ENCODE measurements around the gene TIGIT. TPM values are rescaled to one million over a fixed set of nuclear protein-coding genes. Genes with fewer than 3 reads are reported as not detected.

Gene TIGIT
- total and polyA plus RNA-seq, 7 experiments from 2014 or later: 0.63 to 14.9 (median 2.8) TPM

DNA sequence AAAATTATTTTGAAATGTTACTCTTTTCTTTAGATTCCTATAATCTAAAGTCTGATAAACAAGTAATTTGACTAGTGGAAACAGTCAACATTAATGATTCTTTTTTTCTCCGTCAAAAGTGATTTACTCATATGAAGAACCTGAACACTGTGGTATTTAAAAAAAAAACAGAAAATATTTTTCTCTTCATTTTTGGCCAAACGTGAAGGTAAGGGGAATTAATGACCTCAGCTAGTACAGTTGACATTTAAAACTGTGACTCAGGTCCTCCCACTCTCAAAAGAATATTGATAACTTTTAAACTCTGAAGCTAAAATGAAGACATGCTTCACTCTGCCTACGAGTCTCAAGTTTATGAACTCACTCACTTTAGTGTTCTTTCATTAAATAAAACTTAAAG lies 34.5 kb downstream of the TIGIT start:
- intact Hi-C loops (cut with micrococcal nuclease): loop anchor here in 1 of 2 donors (2.0 to 5.0 kb wide), 2 partner anchors 20 to 106 kb away; no protein-coding TSS in a partner anchor
- Histone ChIP-seq H3K27ac (ENCODE audit: low read depth, low read length) (no peak overlapping the region), H3K27me3 (ENCODE audit: control insufficient read depth in 2 of 2, insufficient read depth in 2 of 2, low read length in 2 of 2) (no peaks in the 10 kb centered on the region), H3K4me1 (ENCODE audit: control insufficient read depth in 2 of 2, insufficient read depth in 2 of 2, low read length in 2 of 2) (peaks cover 0 to 38% of the 10 kb centered on the region in 2 donors), H3K36me3 (ENCODE audit: control insufficient read depth in 2 of 3, insufficient read depth in 3 of 3, low read length in 3 of 3) (no peaks in the 10 kb centered on the region), H3K4me3 (ENCODE audit: low read length) (no peak overlapping the region), H3K9me3 (ENCODE audit: control insufficient read depth in 2 of 3, low read length in 3 of 3) (no peaks in the 10 kb centered on the region)
- no peaks in the 10 kb centered on the region for H3K27me3 Mint-ChIP-seq
- peaks cover 0 to 45% (median 8%) of the 10 kb centered on the region in 7 donors for H3K4me1 Mint-ChIP-seq
- peak overlapping the region in 1 of 10 donors; percentile 8 for H3K4me3 Mint-ChIP-seq
- DNase-seq: no peak
- H3K9me3 Mint-ChIP-seq: peaks cover 0 to 8% (median 0%) of the 10 kb centered on the region in 11 donors
- ChIA-PET CTCF (no interaction called here), POLR2A (interaction anchor here (0.8 kb wide), 1 partner anchor 9 kb away, joined by 4 read pairs; no protein-coding TSS in a partner anchor)
- peak overlapping the region in 1 of 9 donors; percentile 69 for H3K27ac Mint-ChIP-seq
- peaks cover 3 to 58% (median 33%) of the 10 kb centered on the region in 5 donors for H3K36me3 Mint-ChIP-seq
- no peak for ATAC-seq

DNA sequence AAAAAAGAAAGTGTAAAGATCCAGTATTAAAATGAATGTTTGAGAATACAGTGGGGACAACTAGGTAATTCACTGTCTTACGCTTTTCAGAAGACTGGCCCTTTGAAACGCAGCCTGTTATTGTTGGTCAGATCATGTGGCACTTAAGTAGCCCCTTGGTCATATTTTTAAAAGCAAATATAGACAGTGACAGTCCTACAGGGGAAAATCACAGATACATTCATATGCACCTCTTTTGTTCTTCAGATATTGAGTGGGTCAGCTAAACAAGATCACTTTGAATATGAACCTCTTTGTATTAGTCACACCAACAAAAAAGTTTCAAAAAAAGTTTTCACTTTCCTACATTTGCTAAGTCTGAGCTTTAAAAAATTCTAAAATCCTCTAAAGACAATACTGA lies 36.0 kb downstream of the TIGIT start:
- no peak overlapping the region for H3K27ac Mint-ChIP-seq
- DNase-seq: no peak
- H3K4me3 Mint-ChIP-seq: no peak overlapping the region
- Histone ChIP-seq H3K27ac (ENCODE audit: low read depth, low read length) (no peak overlapping the region), H3K4me1 (ENCODE audit: control insufficient read depth in 2 of 2, insufficient read depth in 2 of 2, low read length in 2 of 2) (peaks cover 0 to 42% of the 10 kb centered on the region in 2 donors), H3K36me3 (ENCODE audit: control insufficient read depth in 2 of 3, insufficient read depth in 3 of 3, low read length in 3 of 3) (no peaks in the 10 kb centered on the region), H3K9me3 (ENCODE audit: control insufficient read depth in 2 of 3, low read length in 3 of 3) (no peaks in the 10 kb centered on the region), H3K4me3 (ENCODE audit: low read length) (no peak overlapping the region), H3K27me3 (ENCODE audit: control insufficient read depth in 2 of 2, insufficient read depth in 2 of 2, low read length in 2 of 2) (no peaks in the 10 kb centered on the region)
- no peak for ATAC-seq
- H3K9me3 Mint-ChIP-seq: peaks cover 0 to 8% (median 0%) of the 10 kb centered on the region in 11 donors
- ChIA-PET CTCF (no interaction called here), POLR2A (no interaction called here)
- intact Hi-C loops (cut with micrococcal nuclease): loop anchor here in 1 of 2 donors (2.0 to 5.0 kb wide), 2 partner anchors 21 to 108 kb away; no protein-coding TSS in a partner anchor
- peaks cover 8 to 58% (median 37%) of the 10 kb centered on the region in 5 donors for H3K36me3 Mint-ChIP-seq
- peaks cover 0 to 34% (median 8%) of the 10 kb centered on the region in 7 donors for H3K4me1 Mint-ChIP-seq
- H3K27me3 Mint-ChIP-seq: no peaks in the 10 kb centered on the region

DNA sequence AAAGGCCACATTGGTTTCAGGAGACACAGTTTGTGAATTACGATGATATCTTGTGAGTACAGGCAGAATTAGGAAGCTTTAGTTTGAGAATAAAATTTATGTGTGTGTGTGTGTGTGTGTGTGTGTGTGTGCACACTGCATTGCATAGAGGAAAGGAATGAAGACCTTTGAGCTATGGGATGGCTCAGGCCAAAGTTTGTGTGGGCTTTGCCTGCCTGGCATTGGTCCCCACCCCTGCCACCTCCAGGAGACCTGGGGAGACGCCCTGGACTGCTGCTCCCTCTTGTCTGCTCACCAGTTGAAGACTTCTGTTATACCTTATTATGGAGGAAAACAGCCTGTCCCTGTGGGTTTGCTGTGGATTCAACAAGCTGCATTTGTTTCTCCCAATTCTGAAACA lies 37.2 kb downstream of the TIGIT start:
- Mint-ChIP-seq H3K4me1 (peaks cover 0 to 36% (median 10%) of the 10 kb centered on the region in 7 donors), H3K36me3 (peaks cover 8 to 63% (median 46%) of the 10 kb centered on the region in 5 donors), H3K27me3 (no peaks in the 10 kb centered on the region), H3K27ac (no peak overlapping the region), H3K9me3 (peaks cover 0 to 8% (median 0%) of the 10 kb centered on the region in 11 donors), H3K4me3 (no peak overlapping the region)
- DNase-seq (no peak), ATAC-seq (no peak)
- CTCF ChIA-PET: no interaction called here
- Histone ChIP-seq H3K27ac (ENCODE audit: low read depth, low read length) (no peak overlapping the region), H3K9me3 (ENCODE audit: control insufficient read depth in 2 of 3, low read length in 3 of 3) (no peaks in the 10 kb centered on the region), H3K4me1 (ENCODE audit: control insufficient read depth in 2 of 2, insufficient read depth in 2 of 2, low read length in 2 of 2) (peaks cover 0 to 42% of the 10 kb centered on the region in 2 donors), H3K4me3 (ENCODE audit: low read length) (no peak overlapping the region), H3K36me3 (ENCODE audit: control insufficient read depth in 2 of 3, insufficient read depth in 3 of 3, low read length in 3 of 3) (no peaks in the 10 kb centered on the region), H3K27me3 (ENCODE audit: control insufficient read depth in 2 of 2, insufficient read depth in 2 of 2, low read length in 2 of 2) (no peaks in the 10 kb centered on the region)
- POLR2A ChIA-PET: no interaction called here
- intact Hi-C loops (cut with micrococcal nuclease): no loop called here

DNA sequence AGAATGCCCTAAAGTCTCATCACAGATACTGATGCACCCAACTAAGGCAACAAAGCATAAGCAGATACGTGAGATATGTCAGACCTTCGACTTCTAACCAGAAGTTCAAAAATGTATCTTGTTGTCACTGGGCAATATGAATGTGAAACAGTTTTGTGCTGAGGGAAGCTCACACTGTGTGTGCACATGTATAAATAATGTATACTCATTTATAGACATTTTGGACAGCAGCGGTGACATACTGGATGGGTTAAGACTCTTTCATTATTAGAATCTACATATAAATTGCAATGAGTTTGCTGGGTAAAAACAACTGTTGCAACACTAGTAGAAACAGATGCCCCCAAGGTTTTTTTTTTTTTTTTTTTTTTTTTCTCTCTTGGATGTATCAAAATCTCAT lies 37.9 kb downstream of the TIGIT start:
- H3K36me3 Mint-ChIP-seq: peaks cover 8 to 64% (median 47%) of the 10 kb centered on the region in 5 donors
- no peak overlapping the region for H3K4me3 ChIP-seq (ENCODE audit: low read length)
- no peak overlapping the region for H3K4me3 Mint-ChIP-seq
- CTCF ChIA-PET: no interaction called here
- peaks cover 0 to 8% (median 0%) of the 10 kb centered on the region in 11 donors for H3K9me3 Mint-ChIP-seq
- H3K36me3 ChIP-seq (ENCODE audit: control insufficient read depth in 2 of 3, insufficient read depth in 3 of 3, low read length in 3 of 3): no peaks in the 10 kb centered on the region
- no peak overlapping the region for H3K27ac Mint-ChIP-seq
- ATAC-seq: no peak
- DNase-seq: no peak
- H3K27me3 Mint-ChIP-seq: no peaks in the 10 kb centered on the region
- no peaks in the 10 kb centered on the region for H3K9me3 ChIP-seq (ENCODE audit: control insufficient read depth in 2 of 3, low read length in 3 of 3)
- peaks cover 0 to 41% of the 10 kb centered on the region in 2 donors for H3K4me1 ChIP-seq (ENCODE audit: control insufficient read depth in 2 of 2, insufficient read depth in 2 of 2, low read length in 2 of 2)
- POLR2A ChIA-PET: no interaction called here
- peaks cover 0 to 37% (median 10%) of the 10 kb centered on the region in 7 donors for H3K4me1 Mint-ChIP-seq
- H3K27me3 ChIP-seq (ENCODE audit: control insufficient read depth in 2 of 2, insufficient read depth in 2 of 2, low read length in 2 of 2): no peaks in the 10 kb centered on the region
- intact Hi-C loops (cut with micrococcal nuclease): no loop called here
- no peak overlapping the region for H3K27ac ChIP-seq (ENCODE audit: low read depth, low read length)

DNA sequence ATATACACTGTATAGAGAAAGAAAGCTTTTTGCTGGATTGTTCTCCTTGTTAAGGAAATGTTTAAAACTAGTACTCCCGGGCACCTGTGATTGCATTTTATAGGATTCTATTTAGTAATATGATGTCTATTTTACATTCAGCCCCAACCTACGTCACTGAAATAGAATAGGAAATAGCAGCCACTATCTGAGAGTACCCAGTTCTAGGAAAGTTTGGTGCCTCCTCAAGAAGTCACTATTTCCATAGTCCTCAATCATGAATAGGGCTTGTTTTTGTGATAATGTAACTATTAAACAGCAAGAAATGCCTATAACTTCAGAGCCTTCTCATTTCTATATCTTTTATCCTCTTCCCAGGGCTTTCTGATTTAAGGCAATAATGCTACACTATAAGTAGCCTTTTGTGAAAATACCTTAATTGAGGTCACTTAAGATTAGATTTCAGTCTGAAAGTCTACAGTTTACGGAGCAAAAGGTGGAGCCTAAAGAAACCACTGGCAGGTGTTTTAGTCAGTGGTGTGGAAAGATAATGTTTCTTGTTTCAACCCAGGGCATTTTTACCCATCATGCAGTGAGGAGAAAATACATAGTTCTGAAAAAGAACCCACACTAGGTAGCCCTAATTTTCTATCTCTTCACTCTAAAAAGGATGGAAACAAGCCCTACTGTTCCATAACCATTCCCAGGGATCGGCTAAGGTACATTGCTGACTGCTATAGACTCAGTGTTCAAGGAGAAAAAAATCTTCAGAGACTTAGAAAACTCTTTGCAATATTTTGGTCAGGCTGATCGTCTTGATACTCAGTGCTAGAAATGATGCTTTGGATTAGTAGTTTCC lies 38.7 kb downstream of the TIGIT start:
- Histone ChIP-seq H3K27ac (ENCODE audit: low read depth, low read length) (no peak overlapping the region), H3K36me3 (ENCODE audit: control insufficient read depth in 2 of 3, insufficient read depth in 3 of 3, low read length in 3 of 3) (no peaks in the 10 kb centered on the region), H3K4me3 (ENCODE audit: low read length) (no peak overlapping the region), H3K9me3 (ENCODE audit: control insufficient read depth in 2 of 3, low read length in 3 of 3) (no peaks in the 10 kb centered on the region), H3K27me3 (ENCODE audit: control insufficient read depth in 2 of 2, insufficient read depth in 2 of 2, low read length in 2 of 2) (no peaks in the 10 kb centered on the region), H3K4me1 (ENCODE audit: control insufficient read depth in 2 of 2, insufficient read depth in 2 of 2, low read length in 2 of 2) (peaks cover 0 to 35% of the 10 kb centered on the region in 2 donors)
- DNase-seq (no peak), ATAC-seq (no peak)
- Mint-ChIP-seq H3K4me3 (no peak overlapping the region), H3K27me3 (no peaks in the 10 kb centered on the region), H3K27ac (peak overlapping the region in 3 of 9 donors; percentile 8 to 72 (median 68)), H3K9me3 (peaks cover 0 to 8% (median 0%) of the 10 kb centered on the region in 11 donors), H3K36me3 (peaks cover 8 to 64% (median 53%) of the 10 kb centered on the region in 5 donors), H3K4me1 (peaks cover 0 to 32% (median 8%) of the 10 kb centered on the region in 7 donors)
- POLR2A ChIA-PET: no interaction called here
- intact Hi-C loops (cut with micrococcal nuclease): no loop called here
- CTCF ChIA-PET: no interaction called here

DNA sequence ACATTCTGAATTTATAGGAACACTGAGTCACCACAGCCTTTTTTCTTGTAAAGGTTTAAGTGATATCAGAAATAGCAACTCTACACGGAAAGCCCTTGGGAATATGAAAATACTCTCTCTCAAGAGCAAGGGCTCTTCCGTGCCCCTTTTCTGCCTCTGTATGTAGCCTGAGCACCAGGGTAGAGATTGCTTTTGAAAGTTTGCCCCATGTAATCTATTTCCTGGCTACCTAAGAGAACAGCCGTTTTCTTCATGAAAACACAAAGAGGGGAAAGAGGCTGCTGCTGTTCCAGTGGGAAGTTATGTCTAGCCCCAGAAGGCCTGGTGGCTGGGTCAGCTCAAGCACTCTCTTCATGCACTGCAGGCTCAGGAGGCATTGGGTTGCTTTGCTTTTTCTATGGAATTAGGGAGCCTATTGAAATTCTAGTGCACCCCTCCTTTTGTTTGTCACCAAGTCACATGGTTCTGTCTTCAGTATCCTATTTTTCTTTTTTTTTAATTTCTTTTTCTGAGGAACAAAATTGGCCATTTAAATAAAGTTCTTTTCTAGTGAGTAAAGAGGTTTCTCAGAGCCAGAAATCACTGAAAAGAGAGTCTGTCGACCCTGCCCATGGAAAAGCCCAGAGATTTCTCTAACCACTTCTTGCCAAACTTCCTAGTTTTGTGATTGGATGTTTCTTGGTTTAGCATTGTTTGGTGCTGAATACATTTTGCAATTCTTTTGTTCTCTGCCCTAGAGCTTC lies 39.5 kb downstream of the TIGIT start:
- Histone ChIP-seq H3K27me3 (ENCODE audit: control insufficient read depth in 2 of 2, insufficient read depth in 2 of 2, low read length in 2 of 2) (no peaks in the 10 kb centered on the region), H3K9me3 (ENCODE audit: control insufficient read depth in 2 of 3, low read length in 3 of 3) (no peaks in the 10 kb centered on the region), H3K36me3 (ENCODE audit: control insufficient read depth in 2 of 3, insufficient read depth in 3 of 3, low read length in 3 of 3) (peaks cover 0 to 4% (median 0%) of the 10 kb centered on the region in 3 experiments), H3K4me3 (ENCODE audit: low read length) (no peak overlapping the region), H3K4me1 (ENCODE audit: control insufficient read depth in 2 of 2, insufficient read depth in 2 of 2, low read length in 2 of 2) (peaks cover 0 to 32% of the 10 kb centered on the region in 2 donors), H3K27ac (ENCODE audit: low read depth, low read length) (no peak overlapping the region)
- no peak overlapping the region for H3K4me3 Mint-ChIP-seq
- H3K27me3 Mint-ChIP-seq: no peaks in the 10 kb centered on the region
- H3K27ac Mint-ChIP-seq: peak overlapping the region in 1 of 9 donors; percentile 54
- ChIA-PET CTCF (no interaction called here), POLR2A (no interaction called here)
- H3K4me1 Mint-ChIP-seq: peaks cover 0 to 31% (median 7%) of the 10 kb centered on the region in 7 donors
- no peak for ATAC-seq
- DNase-seq: no peak
- H3K9me3 Mint-ChIP-seq: peaks cover 0 to 8% (median 0%) of the 10 kb centered on the region in 11 donors
- peaks cover 8 to 70% (median 54%) of the 10 kb centered on the region in 5 donors for H3K36me3 Mint-ChIP-seq
- intact Hi-C loops (cut with micrococcal nuclease): no loop called here
